ENCODE measurements around the gene NR1H3.

NR1H3 gene

GRCh38 chr11:47258317-47258902 is 614 bp downstream of the NR1H3 start:
- TF ChIP-seq YY1 (IDR thresholded peaks at IDR 0.05; ENCODE audit: low read depth), result no peak
- no peak for TF ChIP-seq NFIC (IDR thresholded peaks at IDR 0.05)
- TF ChIP-seq FOXM1 (IDR thresholded peaks at IDR 0.05; ENCODE audit: borderline replicate concordance, low read depth), result no peak
- no peak for TF ChIP-seq TAF1 (IDR thresholded peaks at IDR 0.05; ENCODE audit: low read depth)
- TF ChIP-seq RAD21 (IDR thresholded peaks at IDR 0.05; ENCODE audit: low read depth), result no peak
- TF ChIP-seq CEBPB (IDR thresholded peaks at IDR 0.05), result no peak
- no peak for TF ChIP-seq TEAD4 (IDR thresholded peaks at IDR 0.05)
- TF ChIP-seq USF1 (IDR thresholded peaks at IDR 0.05), result no peak
- no peak for TF ChIP-seq MAX (IDR thresholded peaks at IDR 0.05)
- no peak for TF ChIP-seq REST (IDR thresholded peaks at IDR 0.05; ENCODE audit: low read depth)
- TF ChIP-seq CREB1 (IDR thresholded peaks at IDR 0.05; ENCODE audit: low read depth), result no peak
- no peak for TF ChIP-seq ZBTB7A (IDR thresholded peaks at IDR 0.05; ENCODE audit: low read depth)
- TF ChIP-seq EGR1 (IDR thresholded peaks at IDR 0.05), result no peak

- TF ChIP-seq CEBPB (IDR thresholded peaks at IDR 0.05) (no peak), RAD21 (IDR thresholded peaks at IDR 0.05; ENCODE audit: low read depth) (peak; percentile 75)
Observed at GRCh38 chr11:47259232-47259977, 1.6 kb downstream of the NR1H3 start.

GRCh38 chr11:47260366-47260765 is 2.6 kb downstream of the NR1H3 start:
- TF ChIP-seq TEAD4 (IDR thresholded peaks at IDR 0.05) (no peak), RAD21 (IDR thresholded peaks at IDR 0.05; ENCODE audit: low read depth) (no peak), MAX (IDR thresholded peaks at IDR 0.05) (no peak), USF1 (IDR thresholded peaks at IDR 0.05) (no peak), FOXM1 (IDR thresholded peaks at IDR 0.05; ENCODE audit: borderline replicate concordance, low read depth) (no peak), ZBTB7A (IDR thresholded peaks at IDR 0.05; ENCODE audit: low read depth) (no peak), CEBPB (IDR thresholded peaks at IDR 0.05) (no peak), TAF1 (IDR thresholded peaks at IDR 0.05; ENCODE audit: low read depth) (no peak), TCF12 (IDR thresholded peaks at IDR 0.05; ENCODE audit: low read depth) (no peak), EP300 (IDR thresholded peaks at IDR 0.05; ENCODE audit: borderline replicate concordance) (no peak), NFIC (IDR thresholded peaks at IDR 0.05) (no peak), REST (IDR thresholded peaks at IDR 0.05; ENCODE audit: low read depth) (no peak), EGR1 (IDR thresholded peaks at IDR 0.05) (no peak), YY1 (IDR thresholded peaks at IDR 0.05; ENCODE audit: low read depth) (no peak), CREB1 (IDR thresholded peaks at IDR 0.05; ENCODE audit: low read depth) (no peak)

- TF ChIP-seq NFIC (IDR thresholded peaks at IDR 0.05) (no peak), RAD21 (IDR thresholded peaks at IDR 0.05; ENCODE audit: low read depth) (no peak), REST (IDR thresholded peaks at IDR 0.05; ENCODE audit: low read depth) (no peak), FOXM1 (IDR thresholded peaks at IDR 0.05; ENCODE audit: borderline replicate concordance, low read depth) (no peak), TEAD4 (IDR thresholded peaks at IDR 0.05) (no peak), MAX (IDR thresholded peaks at IDR 0.05) (no peak)
Observed at GRCh38 chr11:47261291-47261800, 3.5 kb downstream of the NR1H3 start.
